WERI-Rb-1 (cell line): ENCODE data around the gene WRAP73.

ENCODE experiments used
- DNase-seq: peaks from one replicate; pipeline ENCODE4 v3.0.0-alpha.2; 2020
- H3K27ac ChIP-seq: fragments of 250-450 bp; sonication (Bioruptor Pico); 2 replicates; pipeline ENCODE4 v1.5.1; 2020; ENCODE audit warnings: mild to moderate bottlenecking, moderate library complexity
- H3K27me3 ChIP-seq: fragments of 250-450 bp; sonication (Bioruptor Pico); 2 replicates; pipeline ENCODE4 v1.5.1; 2021; ENCODE audit warnings: mild to moderate bottlenecking, low read depth, moderate library complexity; ENCODE audit not compliant: insufficient read depth, severe bottlenecking
- H3K36me3 ChIP-seq: fragments of 250-450 bp; sonication (Bioruptor Pico); 2 replicates; pipeline ENCODE4 v1.5.1; 2020; ENCODE audit warnings: mild to moderate bottlenecking, moderate library complexity
- H3K4me3 ChIP-seq: 2 replicates; pipeline ENCODE4 v1.5.1; 2011; ENCODE audit warnings: low read depth, mild to moderate bottlenecking, control low read depth, low read length
- H3K9me3 ChIP-seq: fragments of 250-450 bp; sonication (Bioruptor Pico); 2 replicates; pipeline ENCODE4 v1.5.1; 2021; ENCODE audit warnings: mild to moderate bottlenecking, moderate library complexity; ENCODE audit not compliant: severe bottlenecking
- TF ChIP-seq, protein P1 (sequence below): IDR thresholded peaks from 2 replicates; pipeline ENCODE4 v1.5.1; 2011; ENCODE audit warnings: low read depth, mild to moderate bottlenecking, control low read depth, inconsistent platforms, low read length

Gene WRAP73

GRCh38 chr1:3639397-3639911, 10.4 kb downstream of the WRAP73 start:
- no peaks in the 10 kb centered on the region for H3K9me3 ChIP-seq
- no peaks in the 10 kb centered on the region for H3K27me3 ChIP-seq
- no peak overlapping the region for H3K4me3 ChIP-seq
- TF ChIP-seq, protein P1, sequence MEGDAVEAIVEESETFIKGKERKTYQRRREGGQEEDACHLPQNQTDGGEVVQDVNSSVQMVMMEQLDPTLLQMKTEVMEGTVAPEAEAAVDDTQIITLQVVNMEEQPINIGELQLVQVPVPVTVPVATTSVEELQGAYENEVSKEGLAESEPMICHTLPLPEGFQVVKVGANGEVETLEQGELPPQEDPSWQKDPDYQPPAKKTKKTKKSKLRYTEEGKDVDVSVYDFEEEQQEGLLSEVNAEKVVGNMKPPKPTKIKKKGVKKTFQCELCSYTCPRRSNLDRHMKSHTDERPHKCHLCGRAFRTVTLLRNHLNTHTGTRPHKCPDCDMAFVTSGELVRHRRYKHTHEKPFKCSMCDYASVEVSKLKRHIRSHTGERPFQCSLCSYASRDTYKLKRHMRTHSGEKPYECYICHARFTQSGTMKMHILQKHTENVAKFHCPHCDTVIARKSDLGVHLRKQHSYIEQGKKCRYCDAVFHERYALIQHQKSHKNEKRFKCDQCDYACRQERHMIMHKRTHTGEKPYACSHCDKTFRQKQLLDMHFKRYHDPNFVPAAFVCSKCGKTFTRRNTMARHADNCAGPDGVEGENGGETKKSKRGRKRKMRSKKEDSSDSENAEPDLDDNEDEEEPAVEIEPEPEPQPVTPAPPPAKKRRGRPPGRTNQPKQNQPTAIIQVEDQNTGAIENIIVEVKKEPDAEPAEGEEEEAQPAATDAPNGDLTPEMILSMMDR: no peak
- no peak overlapping the region for H3K27ac ChIP-seq
- peaks cover 47% of the 10 kb centered on the region for H3K36me3 ChIP-seq
- no peak for DNase-seq

DNA sequence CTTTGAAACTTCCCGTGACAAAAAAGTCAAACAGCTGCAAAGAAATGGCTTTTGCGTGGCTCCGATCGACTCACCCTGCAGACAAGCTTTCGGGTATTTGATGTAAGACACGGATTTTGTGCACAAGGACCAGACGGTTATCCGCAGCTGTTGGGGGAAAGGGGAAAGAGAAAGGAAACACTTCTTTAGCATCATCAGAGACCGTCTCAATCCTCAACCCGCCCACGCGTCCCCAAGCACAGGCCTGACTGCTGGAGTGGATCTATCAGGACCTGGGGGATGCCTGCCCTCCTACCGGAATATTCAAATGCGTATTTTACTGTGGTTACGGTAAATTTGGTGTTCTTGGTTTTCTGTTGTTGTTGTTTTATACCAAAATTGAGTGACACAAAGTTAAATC, 11.2 kb downstream of the WRAP73 start:
- DNase-seq: no peak
- Histone ChIP-seq H3K9me3 (no peaks in the 10 kb centered on the region), H3K27me3 (no peaks in the 10 kb centered on the region), H3K36me3 (peaks cover 53% of the 10 kb centered on the region), H3K27ac (no peak overlapping the region), H3K4me3 (no peak overlapping the region)
- TF ChIP-seq, protein P1: no peak

GRCh38 chr1:3638027-3638426, 11.9 kb downstream of the WRAP73 start:
- Histone ChIP-seq H3K27ac (no peak overlapping the region), H3K9me3 (no peaks in the 10 kb centered on the region), H3K27me3 (no peaks in the 10 kb centered on the region), H3K36me3 (peaks cover 58% of the 10 kb centered on the region), H3K4me3 (no peak overlapping the region)
- TF ChIP-seq, protein P1: no peak
- no peak for DNase-seq

DNA sequence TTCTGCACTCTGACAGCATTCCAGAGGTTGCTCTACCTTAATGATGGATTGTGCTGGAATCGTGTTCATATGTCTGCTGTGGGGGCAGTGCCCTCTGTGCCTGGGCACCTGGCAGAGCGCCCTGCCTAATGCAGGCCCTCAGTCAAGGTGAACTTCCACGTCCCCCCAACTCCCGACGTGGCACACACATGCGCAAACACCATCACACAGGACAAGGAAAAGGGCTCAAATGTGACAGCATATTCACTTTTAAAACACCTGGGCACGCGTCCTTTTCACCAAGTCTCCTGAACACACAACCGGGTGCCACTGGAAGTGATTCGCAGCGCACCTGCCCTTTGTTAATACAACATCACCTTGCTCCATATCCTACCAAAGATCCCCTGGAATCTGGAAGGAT, 13.4 kb downstream of the WRAP73 start:
- H3K27me3 ChIP-seq: no peaks in the 10 kb centered on the region
- H3K27ac ChIP-seq: no peak overlapping the region
- no peak overlapping the region for H3K4me3 ChIP-seq
- no peak for DNase-seq
- no peaks in the 10 kb centered on the region for H3K9me3 ChIP-seq
- TF ChIP-seq, protein P1: no peak
- H3K36me3 ChIP-seq: peaks cover 70% of the 10 kb centered on the region

GRCh38 chr1:3636080-3636479, 13.8 kb downstream of the WRAP73 start:
- Histone ChIP-seq H3K36me3 (peaks cover 70% of the 10 kb centered on the region), H3K4me3 (no peak overlapping the region), H3K9me3 (no peaks in the 10 kb centered on the region), H3K27ac (no peak overlapping the region), H3K27me3 (no peaks in the 10 kb centered on the region)
- no peak for DNase-seq
- TF ChIP-seq, protein P1: no peak
